Hepatocyte (in vitro differentiated cells): Measurements from ENCODE around the gene JAKMIP1.

Experiments
- CTCF ChIP-seq: fragments of 200-600 bp; sonication (generic); IDR thresholded peaks from 2 replicates; pipeline ENCODE4 v1.5.1; 2016; ENCODE audit warnings: antibody characterized with exemption, mild to moderate bottlenecking; ENCODE audit not compliant: poor library complexity
- EZH2 ChIP-seq: fragments of 200-600 bp; sonication (generic); IDR thresholded peaks from 2 replicates; pipeline ENCODE4 v1.6.1; 2016; ENCODE audit warnings: antibody characterized with exemption, mild to moderate bottlenecking, borderline replicate concordance
- EZH2phosphoT487 ChIP-seq: fragments of 200-600 bp; sonication (generic); IDR thresholded peaks from one replicate; pipeline ENCODE4 v1.6.1; 2018; ENCODE audit warnings: antibody characterized with exemption, mild to moderate bottlenecking, low read depth, moderate library complexity; ENCODE audit not compliant: unreplicated experiment, severe bottlenecking

- no peak for TF ChIP-seq CTCF
- no peak for TF ChIP-seq EZH2
- no peak for TF ChIP-seq EZH2phosphoT487
These were observed 27.2 kb upstream of the JAKMIP1 start for GRCh38 chr4:6227412-6228157.
